Measurements from ENCODE around the gene TSPO2.

TSPO2 gene

DNA sequence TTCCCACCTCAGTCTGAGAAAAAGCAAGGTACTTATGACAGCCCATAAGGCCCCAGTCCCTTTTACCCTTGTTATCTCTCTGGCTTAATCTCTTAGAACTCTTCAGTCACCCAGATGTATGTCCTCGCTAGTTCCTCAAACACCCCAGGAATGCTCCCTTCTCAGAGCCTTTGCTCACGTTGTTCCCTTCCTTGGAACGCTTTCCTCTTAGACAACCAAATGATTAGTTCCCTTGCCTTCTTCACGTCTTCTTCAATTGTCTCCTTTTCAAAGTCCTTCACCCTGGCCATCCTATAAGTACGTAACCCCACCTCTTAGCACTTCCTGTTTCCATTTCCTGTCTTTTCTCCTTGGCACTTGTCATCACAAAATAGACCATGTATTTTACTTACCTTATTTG lies 9.6 kb downstream of the TSPO2 start:
- DNase-seq (ENCODE audit: low spot score), result peak; percentile 58

DNA sequence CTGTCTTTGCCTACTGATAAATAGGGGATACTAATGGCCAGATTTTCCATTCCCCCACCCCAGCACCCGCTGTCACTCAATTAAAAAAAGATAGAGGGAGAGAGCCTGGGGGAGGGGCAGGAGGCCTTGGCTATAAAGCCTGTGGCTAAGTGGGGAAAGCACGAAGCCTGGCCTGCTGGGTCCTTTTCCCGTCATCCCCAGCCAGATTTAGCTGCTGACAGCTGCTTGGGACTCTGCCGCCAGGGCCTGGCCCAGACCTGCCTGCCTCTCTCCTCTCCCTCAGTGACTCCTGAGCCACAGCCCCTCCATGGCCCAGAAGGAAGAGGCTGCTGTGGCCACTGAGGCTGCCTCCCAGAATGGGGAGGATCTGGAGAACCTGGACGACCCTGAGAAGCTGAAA lies 10.8 kb downstream of the TSPO2 start, which contains the start of gene APOBEC2:
Gene APOBEC2 (plus strand): TSS at position 162 of the 400 bp plus-strand sequence. CDS start 146 bp downstream, at position 308.
- no peak for DNase-seq (ENCODE audit: low spot score)

DNA sequence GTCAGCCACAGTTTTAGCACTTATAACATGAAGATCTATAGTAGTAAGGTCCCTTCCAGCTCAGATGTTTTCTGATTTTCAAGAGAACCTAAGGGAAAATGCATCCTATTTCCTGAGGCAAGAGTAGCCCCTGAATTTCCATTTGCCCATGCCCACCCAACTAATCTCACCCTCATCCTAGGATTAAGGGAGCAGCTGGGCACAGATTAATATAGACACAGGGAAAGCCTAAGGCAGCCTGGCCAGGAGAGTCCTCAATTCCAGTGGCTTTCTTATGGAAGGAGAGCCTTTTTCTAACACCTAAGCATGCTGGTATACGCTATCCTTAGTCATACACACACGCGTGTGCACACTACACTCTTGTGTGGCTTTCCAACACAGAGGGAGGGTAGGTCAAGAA lies 12.2 kb downstream of the TSPO2 start:
- no peak for DNase-seq (ENCODE audit: low spot score)

DNA sequence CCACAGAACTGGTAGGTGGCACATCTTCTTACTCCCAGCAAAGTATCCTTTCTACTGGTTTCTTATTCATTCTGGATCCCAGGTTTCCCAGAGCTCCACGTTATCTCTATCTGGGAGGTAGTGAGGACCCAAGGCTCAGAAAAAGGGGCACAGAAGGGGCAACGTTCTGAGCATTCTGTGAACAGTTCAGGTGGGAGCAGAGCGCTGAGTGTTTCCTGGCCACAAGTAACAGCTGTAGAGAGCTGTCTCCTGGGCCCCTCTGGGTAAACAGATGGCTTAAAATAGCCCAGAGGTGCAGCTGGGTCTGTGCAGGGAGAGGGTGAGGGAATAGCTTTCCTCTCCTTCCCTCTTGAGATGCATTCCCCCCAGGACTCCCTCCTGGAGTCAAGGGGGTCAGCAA lies 12.9 kb downstream of the TSPO2 start:
- no peak for DNase-seq (ENCODE audit: low spot score)

DNA sequence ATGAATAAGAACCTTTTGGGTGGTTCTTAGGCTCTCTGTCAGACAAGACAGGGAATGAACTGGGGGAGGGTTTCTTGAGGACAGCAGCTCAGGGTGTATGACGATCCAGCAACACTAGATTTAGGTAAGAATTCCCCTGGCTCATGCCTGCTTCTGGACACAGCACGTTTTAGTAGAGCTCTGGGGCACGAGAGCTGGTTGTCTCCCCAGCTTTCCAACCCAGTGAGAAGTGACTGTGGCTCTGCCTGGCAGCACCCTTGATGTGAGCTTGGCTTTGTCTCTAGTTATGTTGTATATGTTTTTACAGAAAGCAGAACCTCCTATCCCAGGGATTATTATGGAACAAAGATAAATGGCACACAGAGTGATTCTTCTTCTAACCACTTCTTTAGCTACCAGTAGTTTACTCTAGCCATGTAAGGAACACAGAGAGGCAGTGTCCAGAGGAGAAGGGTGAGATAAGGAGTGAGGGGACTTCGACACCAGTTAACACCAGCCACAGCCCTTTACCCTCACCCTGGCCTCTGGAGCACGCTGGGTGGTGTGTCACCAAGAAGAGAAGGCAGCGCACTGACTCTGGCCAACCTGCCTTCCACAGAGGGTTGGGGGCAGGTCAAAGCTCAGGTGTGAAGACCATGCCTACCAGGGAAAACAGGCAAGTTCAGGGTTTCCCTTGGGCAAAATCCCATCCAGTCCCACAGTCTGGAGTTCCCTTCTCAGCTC lies 14.7 kb downstream of the TSPO2 start:
- no peak for DNase-seq (ENCODE audit: low spot score)

DNA sequence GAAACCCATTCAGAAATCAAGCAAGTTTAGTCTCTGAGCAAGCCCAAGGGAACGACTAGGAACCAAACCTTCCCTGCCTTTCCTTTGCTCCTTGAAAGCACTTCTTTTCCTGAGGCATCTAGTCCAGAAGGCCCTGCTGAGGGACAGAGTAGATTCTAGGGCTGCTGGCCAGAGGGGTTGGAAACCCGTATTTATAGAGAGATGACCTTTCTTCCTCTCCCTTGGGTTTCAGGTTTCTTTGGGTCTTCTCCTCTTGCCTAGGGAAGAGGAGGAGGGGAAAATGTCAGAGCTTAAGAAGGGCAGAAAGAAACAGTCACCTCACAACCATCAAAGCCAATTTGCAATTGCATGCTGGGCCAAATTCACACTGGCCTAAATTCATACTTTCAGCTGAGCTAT lies 16.5 kb downstream of the TSPO2 start:
- DNase-seq (ENCODE audit: low spot score), result no peak

DNA sequence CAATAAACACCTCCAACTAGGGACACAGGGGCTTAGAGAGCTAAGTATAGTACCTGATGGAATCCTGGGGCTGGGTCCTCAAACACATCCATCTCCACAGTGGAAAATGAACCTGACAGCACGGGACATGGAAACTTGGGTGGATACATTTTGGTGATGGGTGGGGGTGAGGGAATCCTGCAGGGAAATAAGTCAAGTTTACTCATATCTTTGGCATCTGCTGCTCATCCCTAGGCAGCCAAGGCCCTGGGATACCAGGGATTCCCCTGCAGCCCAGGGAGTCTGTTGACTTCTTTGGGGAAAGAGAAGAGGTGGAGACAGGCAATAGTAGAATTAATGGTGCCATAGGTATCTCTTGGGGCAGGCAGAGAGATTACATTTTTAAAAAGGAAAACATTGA lies 17.3 kb downstream of the TSPO2 start:
- no peak for DNase-seq (ENCODE audit: low spot score)

DNA sequence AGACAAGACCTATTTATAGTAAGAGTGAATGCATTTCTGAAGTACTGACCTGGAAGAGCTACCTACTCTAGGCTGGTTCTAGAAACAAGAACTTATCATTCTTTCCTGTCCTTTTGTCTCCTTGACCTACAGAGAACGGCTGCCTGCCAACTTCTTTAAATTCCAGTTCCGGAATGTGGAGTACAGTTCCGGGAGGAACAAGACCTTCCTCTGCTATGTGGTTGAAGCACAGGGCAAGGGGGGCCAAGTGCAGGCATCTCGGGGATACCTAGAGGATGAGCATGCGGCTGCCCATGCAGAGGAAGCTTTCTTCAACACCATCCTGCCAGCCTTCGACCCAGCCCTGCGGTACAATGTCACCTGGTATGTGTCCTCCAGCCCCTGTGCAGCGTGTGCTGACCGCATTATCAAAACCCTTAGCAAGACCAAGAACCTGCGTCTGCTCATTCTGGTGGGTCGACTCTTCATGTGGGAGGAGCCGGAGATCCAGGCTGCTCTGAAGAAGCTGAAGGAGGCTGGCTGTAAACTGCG lies 19.0 kb downstream of the TSPO2 start:
- DNase-seq (ENCODE audit: low spot score), result no peak

DNA sequence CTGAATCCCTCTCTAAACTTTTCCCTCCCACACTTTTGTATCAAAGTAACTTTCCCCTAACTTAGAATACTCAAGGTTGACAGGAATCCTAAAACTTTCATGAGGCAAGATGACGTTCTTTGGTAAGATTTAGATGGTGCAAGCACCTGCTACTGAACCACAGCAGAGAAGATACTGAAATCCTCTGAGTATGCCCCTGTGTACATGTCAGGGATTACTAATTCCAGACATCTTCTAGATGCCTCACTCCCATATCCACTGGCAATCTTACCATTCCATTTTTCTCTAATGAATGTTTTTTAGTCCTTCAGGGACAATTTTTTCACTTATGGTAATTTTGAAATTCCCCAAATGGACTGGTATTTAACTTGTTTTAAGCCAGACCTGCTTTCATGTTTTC lies 19.8 kb downstream of the TSPO2 start:
- no peak for DNase-seq (ENCODE audit: low spot score)

DNA sequence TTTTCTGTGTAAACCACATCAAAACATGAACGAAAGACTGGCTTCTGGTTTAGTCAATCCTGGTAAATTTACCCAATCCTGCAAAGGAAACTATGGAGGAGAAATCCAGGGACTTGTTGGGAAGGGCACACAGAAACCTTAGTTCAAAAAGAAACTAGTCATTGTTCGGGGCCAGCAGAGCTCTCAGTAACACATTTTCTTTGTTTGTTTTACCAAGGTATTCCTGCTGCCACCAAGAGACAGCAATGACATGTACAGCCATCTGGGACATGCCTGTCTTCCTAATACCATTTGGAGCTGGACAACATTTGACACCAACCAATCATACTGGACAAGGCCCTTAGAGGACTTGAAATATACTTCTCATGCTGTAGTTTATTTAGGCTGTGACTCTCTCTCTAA lies 21.6 kb downstream of the TSPO2 start:
- DNase-seq (ENCODE audit: low spot score), result no peak

DNA sequence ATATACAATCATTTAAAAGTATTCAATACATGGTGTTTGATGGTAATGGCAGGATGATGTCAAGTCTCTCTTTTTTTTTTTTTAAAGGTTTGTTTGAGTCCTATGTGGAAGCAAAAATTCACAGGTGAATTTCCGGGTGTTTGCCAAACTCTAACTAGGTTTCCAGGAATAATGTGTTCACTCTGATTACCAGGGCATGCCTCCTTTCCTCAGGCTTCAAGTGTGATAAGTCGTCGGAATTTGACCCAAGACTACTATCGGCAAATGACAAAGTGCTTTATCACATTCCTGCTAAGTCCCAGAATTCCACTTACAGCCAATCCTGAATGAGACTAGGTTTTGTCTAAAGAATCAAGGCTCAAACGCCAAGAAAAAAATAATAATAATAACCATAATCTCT lies 22.6 kb downstream of the TSPO2 start:
- no peak for DNase-seq (ENCODE audit: low spot score)

DNA sequence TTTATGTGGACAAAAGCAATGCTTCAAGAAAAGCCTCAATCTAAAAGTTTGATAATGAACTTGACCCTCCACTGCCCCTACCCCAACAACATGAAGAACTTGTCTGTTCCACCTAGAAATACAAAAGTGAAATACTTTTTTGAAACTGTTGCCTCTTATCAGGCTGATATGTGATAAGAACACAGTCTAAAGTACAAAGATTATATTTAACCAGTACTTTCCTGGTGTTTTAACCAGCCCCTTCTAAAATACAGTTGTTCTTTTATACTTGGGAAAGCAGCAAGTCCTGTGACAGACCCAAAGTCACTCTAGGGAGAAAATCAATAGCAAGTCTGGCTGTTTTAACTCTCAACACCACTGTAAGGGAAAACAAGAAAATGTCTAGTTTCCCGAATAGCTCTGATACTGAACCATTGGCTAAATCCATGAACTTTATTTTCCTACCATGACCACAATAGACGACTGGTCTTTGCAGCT lies 23.3 kb downstream of the TSPO2 start:
- DNase-seq (ENCODE audit: low spot score), result no peak

DNA sequence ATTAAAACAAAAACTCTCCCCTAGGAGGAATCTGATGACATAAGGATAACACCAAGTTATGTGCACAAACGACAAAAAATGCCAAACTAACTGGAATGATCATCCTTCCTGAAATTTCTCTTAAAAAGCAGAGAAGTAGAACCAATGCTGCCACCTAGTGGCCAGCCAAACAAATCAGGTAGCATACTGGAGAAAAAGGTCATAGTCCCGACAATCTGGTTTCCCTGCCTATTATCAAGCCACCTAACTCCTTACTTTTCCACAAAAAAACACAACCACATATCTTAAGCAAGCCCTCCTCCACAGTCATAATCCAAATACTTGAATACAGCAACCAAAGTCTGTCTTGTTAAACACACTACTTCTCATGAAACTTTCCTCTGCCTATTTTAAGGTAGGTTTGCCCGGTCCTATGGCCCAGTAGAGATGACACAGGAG lies 24.6 kb downstream of the TSPO2 start:
- peak; percentile 36 for DNase-seq (ENCODE audit: low spot score)

DNA sequence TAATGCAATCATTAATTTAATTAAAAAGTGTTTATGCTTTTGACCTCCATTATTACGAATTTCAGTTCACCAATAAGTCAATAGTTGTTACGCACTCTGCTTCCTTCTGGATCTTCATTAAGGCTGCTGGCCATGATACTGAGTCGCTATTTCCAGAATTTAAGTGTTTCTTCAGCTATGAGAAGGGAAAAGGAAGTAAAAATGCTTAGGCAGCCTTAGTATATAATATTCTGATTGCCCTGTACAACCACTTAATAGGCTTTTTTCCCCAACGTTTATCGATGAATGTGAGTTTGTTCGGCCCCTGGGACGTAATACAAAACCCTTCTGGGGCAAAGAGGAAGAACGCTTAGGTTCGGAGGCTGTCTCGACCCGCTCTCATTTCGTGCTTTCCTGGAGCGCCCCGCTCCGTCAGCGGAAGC lies 29.2 kb downstream of the TSPO2 start:
- DNase-seq (ENCODE audit: low spot score), result no peak

DNA sequence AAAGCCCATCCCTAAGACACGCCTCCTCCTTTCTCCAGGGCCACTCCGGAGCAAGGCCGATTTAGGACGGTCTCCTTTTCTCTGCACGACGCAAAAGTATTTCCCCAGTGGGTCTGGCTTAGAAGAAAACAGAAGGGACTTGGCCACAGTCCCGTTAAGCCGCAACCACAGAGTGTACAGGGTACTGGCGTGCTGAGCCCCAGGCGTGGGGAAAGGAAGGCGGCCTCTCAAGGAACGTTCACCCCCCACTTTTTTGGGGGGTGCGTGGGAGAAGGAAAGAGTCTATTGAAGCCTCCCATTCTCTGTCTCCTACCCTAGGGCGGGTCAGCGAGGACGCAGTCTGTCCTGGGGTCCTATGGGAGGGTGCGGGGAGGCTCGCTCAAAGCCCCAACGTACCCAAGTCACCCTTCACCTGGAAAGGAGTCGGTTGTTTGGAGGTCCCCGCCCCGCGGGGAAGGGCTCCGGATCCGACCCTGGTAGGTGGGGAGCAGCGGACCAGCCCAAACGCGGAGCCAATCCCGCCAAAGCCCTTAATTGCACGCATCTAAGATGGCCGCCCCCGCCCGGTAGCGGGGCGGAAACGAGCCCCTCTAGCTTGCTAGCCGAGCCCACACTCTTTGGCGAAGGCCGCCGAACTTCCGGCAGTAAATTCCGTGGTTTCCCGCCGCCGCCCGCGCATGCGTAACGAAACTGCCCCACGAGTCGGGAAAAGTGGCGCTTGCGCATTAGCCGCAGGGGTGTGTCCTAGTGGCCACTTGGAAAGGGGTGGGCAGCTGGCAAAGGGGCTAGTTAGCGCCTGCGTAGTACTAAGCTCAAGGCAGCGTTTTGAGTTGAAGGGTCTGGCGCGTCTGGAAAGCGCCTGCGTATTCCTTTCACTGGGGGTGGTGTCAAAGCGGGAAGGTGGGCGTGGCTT lies 29.9 kb downstream of the TSPO2 start, which contains the start of gene OARD1:
Gene OARD1 (minus strand): TSS at position 434 of the 913 bp plus-strand sequence. CDS start 722 bp downstream, outside the sequence.
- DNase-seq (ENCODE audit: low spot score), result peak; percentile 57

DNA sequence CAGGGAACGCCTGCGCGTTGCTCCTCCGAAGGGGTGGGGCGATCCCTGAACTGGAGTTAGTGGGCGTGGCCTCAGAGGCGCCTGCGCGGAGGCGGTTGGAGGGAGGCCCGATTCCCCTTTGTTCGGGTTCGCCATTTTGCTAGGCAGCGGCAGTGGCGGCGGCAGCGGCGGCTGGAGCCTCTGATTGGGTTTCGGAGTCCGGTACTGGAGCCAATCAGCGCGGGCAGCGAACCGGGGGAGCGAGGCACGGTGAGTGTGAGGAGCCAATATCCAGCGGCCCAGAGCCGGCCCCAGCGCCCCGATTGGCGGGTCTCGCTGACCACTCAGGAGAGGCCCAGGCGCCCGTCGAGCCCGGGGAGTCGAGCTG lies 30.6 kb downstream of the TSPO2 start, which contains the start of gene NFYA:
Gene NFYA (plus strand): TSS at position 139 of the 367 bp plus-strand sequence. CDS start 6,116 bp downstream, outside the sequence.
- DNase-seq (ENCODE audit: low spot score), result peak; percentile 98

DNA sequence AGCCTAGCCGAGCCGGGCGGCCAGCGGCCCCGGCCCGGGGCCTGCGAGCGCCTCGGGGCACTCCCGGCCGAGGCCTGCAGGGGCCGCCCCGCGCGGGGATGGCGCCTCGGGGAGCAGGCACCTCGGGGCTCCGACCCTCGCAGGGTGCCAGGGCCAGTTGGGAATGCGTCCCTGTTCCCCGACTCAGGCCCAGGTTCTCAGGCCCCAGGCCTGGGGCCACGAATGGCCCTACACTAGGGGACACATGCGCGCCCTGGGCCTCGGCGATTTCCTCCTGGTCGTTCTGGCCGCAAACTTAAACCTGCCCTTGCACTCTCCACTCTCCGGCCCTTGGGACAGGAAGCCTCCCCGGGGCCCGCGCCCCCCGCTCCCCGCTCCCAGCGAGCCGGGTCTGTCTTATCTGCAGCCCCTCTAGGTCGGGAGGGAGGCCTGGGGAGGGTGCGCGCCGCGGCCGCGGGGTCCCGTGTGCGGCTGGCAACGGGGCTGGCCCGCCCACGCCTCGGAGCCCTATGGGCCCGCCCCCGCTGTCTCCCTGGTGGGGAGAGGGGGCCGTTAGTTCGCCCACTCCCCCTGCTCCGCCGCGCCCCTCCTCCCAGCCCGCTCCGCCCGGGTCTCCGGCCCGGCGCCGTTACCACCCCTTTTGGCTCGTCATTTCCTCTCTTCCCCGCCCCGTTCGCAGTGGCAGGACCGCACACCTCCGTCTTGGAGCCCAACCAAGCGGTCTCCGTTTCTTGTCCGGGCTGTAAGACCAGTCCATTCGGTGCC lies 31.1 kb downstream of the TSPO2 start:
- peak; percentile 81 for DNase-seq (ENCODE audit: low spot score)

DNA sequence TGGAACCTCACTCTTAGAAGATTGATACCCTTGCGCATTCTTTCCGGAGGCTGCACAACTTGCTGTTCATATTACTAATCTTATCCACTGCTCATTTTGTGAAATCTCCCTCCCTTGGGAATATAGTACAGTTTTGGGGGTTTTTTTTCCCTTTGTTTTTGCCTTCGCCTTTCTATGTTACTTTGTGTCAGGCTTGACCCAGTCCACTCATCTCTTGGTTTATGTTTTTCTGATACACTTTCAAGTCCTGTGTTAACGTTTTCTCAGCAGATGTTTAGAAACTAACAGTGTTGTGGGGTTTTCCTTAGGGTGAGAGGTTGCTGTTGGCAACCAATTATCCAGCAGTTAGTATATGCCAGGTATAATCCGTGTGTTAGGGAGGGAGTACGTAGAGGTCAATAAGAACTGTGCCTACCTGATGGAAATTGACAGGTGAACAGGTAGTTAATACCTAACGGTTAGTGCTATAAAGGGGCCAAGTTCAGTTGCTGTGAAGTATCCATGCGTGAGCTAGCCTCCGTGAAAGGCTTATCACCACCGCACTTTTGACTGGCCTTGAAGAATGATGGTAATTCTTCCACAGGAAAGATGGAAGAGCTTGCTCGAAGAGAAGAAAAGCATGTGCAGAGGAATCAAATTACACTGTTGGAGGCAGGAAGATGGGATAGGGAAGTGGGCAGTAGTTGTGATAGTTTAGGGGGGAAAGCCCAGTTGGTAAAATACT lies 31.9 kb downstream of the TSPO2 start:
- DNase-seq (ENCODE audit: low spot score), result no peak

DNA sequence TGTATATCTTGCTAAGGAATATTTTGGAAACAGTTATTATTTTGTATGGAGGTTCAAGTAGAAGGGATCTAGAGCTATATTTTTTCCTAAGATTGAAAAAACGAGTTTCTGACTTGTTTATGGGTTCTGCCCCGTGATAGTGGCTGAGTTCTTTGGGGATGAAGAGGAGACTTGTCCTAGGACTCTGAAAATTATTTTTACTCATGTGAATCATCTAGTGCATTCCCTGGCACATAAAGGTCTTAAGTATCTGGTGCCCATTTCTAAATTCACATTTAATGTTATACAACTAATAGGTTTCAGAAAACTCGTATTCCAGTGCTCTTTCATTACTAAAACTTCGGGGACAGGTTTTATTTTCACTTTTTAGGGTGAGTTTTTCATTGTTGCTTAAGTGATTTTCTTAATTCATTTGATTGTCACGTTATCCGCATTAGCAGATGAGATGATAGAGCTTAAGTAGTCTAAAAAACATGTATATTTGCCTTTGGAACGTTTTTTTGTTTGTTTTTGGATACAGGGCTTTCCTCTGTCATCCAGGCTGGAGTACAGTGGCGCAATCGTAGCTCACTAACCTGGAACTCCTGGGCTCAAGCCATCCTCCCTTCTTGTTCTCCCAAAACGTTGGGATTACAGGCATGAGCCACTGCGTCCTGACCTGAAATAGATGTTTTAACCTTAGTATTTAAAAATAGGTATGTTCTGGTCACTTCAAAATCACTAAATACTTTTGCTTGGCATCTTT lies 32.6 kb downstream of the TSPO2 start:
- no peak for DNase-seq (ENCODE audit: low spot score)

Data from germinal center (tissue), 1 donor.